Caco-2 (cell line): ENCODE results near the gene SLC18A3. TPM values are rescaled to one million over a fixed set of nuclear protein-coding genes. Genes with fewer than 3 reads are reported as not detected.

Source experiments
- BruUV-seq: library from RNA; stranded (reverse); fragments of 400-500 nt; replicated peaks from 2 replicates; lab custom pipeline; 2021; lab: Mats Ljungman, UMichigan
- CTCF ChIA-PET: fragments of 300-600 bp; sonication (Branson Sonifier 250); formaldehyde crosslinking; loops from one replicate; lab custom pipeline; 2022; ENCODE audit warnings: antibody characterized with exemption; lab: Charles Lee
- POLR2A ChIA-PET: fragments of 300-600 bp; sonication (Branson Sonifier 250); formaldehyde crosslinking; loops from one replicate; lab custom pipeline; 2022; ENCODE audit warnings: antibody characterized with exemption; lab: Charles Lee
- DNase-seq, 2 experiments: peaks; one replicate each; pipeline versions ENCODE4 v3.0.0 to v3.0.0-alpha.2; 2020 to 2022
- H3K27me3 ChIP-seq: replicated peaks from 2 replicates; pipeline ENCODE4 v1.6.0; 2011; ENCODE audit warnings: low read length; ENCODE audit not compliant: control insufficient read depth, insufficient read depth
- H3K36me3 ChIP-seq: 2 replicates; pipeline ENCODE4 v1.5.1; 2011; ENCODE audit warnings: low read length; ENCODE audit not compliant: control insufficient read depth, insufficient read depth
- H3K4me1 ChIP-seq: fragments of 250-450 bp; sonication (Bioruptor Pico); 2 replicates; pipeline ENCODE4 v1.5.1; 2020; ENCODE audit warnings: mild to moderate bottlenecking
- H3K4me3 ChIP-seq: 2 replicates; pipeline ENCODE4 v1.5.1; 2011; ENCODE audit warnings: low read depth, mild to moderate bottlenecking, control low read depth, low read length
- H3K9me3 ChIP-seq: fragments of 250-450 bp; sonication (Bioruptor Pico); 2 replicates; pipeline ENCODE4 v1.5.1; 2020; ENCODE audit warnings: mild to moderate bottlenecking, moderate library complexity
- H3K27ac Mint-ChIP-seq: one replicate; pipeline ENCODE4 v1.8.0; 2022; ENCODE audit warnings: mixed read lengths; ENCODE audit not compliant: unreplicated experiment
- H3K27me3 Mint-ChIP-seq: one replicate; pipeline ENCODE4 v1.8.0; 2022; ENCODE audit warnings: mixed read lengths; ENCODE audit not compliant: insufficient read depth, unreplicated experiment
- H3K36me3 Mint-ChIP-seq: one replicate; pipeline ENCODE4 v1.8.0; 2022; ENCODE audit warnings: mild to moderate bottlenecking, mixed read lengths; ENCODE audit not compliant: insufficient read depth, unreplicated experiment
- H3K4me1 Mint-ChIP-seq: one replicate; pipeline ENCODE4 v1.8.0; 2022; ENCODE audit warnings: low read depth, mixed read lengths; ENCODE audit not compliant: unreplicated experiment
- H3K4me3 Mint-ChIP-seq: one replicate; pipeline ENCODE4 v1.8.0; 2022; ENCODE audit warnings: mild to moderate bottlenecking, moderate library complexity, mixed read lengths; ENCODE audit not compliant: unreplicated experiment
- H3K9me3 Mint-ChIP-seq: one replicate; pipeline ENCODE4 v1.8.0; 2022; ENCODE audit warnings: mixed read lengths; ENCODE audit not compliant: unreplicated experiment
- CTCF ChIP-seq, 2 experiments: fragments of 200-600 bp in 1 of 2; IDR thresholded peaks; 1 replicate in 1 of 2; 2 replicates in 1 of 2; pipeline versions ENCODE4 v1.5.1 to v1.8.0; 2011 to 2022; ENCODE audit warnings: antibody characterized with exemption in 1 of 2, control low read depth in 1 of 2, inconsistent platforms in 1 of 2, low read depth in 1 of 2, low read length in 1 of 2, mild to moderate bottlenecking in 1 of 2, moderate library complexity in 1 of 2; ENCODE audit not compliant: insufficient read depth in 1 of 2, severe bottlenecking in 1 of 2, unreplicated experiment in 1 of 2
- intact Hi-C: fragments of 100-400 bp; cut with micrococcal nuclease; formaldehyde crosslinking; loops from one replicate; pipeline ENCODE4 v1.10.0; 2022; ENCODE audit not compliant: unreplicated experiment
- total RNA-seq: library from RNA; stranded (reverse); gene quantifications from 2 replicates; pipeline ENCODE4 v1.2.3, GENCODE V29; 2022

The SLC18A3 gene
- total RNA-seq, 1 experiment from 2014 or later: not detected

GRCh38 chr10:49593998-49594397, 16.1 kb upstream of the SLC18A3 start:
- peaks cover 4% of the 10 kb centered on the region for H3K36me3 Mint-ChIP-seq
- ChIA-PET CTCF (interaction anchor here (0.9 to 1.5 kb wide), 5 partner anchors 26 to 196 kb away, joined by 3 to 5 read pairs (median 3); no protein-coding TSS in a partner anchor), POLR2A (no interaction called here)
- no peaks in the 10 kb centered on the region for H3K27me3 ChIP-seq
- intact Hi-C loops: loop anchor here (1.0 to 10.0 kb wide), 7 partner anchors 23 to 681 kb away; partner anchors contain the start of genes ERCC6 and OGDHL
- no peak overlapping the region for H3K4me3 ChIP-seq
- TF ChIP-seq CTCF (IDR thresholded peaks at IDR 0.05; ENCODE audit: insufficient read depth in 1 of 2, low read depth in 1 of 2, low read length in 1 of 2, severe bottlenecking in 1 of 2, unreplicated experiment in 1 of 2): no peak
- no peak overlapping the region for H3K27ac Mint-ChIP-seq
- H3K4me1 ChIP-seq: peaks cover 8% of the 10 kb centered on the region
- BruUV-seq: no TSS peak
- H3K9me3 ChIP-seq: peaks cover 6% of the 10 kb centered on the region
- H3K36me3 ChIP-seq: no peaks in the 10 kb centered on the region
- no peaks in the 10 kb centered on the region for H3K4me1 Mint-ChIP-seq
- H3K9me3 Mint-ChIP-seq: no peaks in the 10 kb centered on the region
- H3K27me3 Mint-ChIP-seq: no peaks in the 10 kb centered on the region
- DNase-seq: no peak
- no peak overlapping the region for H3K4me3 Mint-ChIP-seq

- H3K4me3 Mint-ChIP-seq: no peak overlapping the region
- no TSS peak for BruUV-seq
These were observed 15.5 kb upstream of the SLC18A3 start for GRCh38 chr10:49594594-49594993.

GRCh38 chr10:49595003-49595712, 15.0 kb upstream of the SLC18A3 start:
- DNase-seq: peak in 1 of 2 experiments; percentile 26
- no peak overlapping the region for H3K4me3 ChIP-seq
- H3K4me3 Mint-ChIP-seq: no peak overlapping the region
- no peak for TF ChIP-seq CTCF (IDR thresholded peaks at IDR 0.05; ENCODE audit: insufficient read depth in 1 of 2, low read depth in 1 of 2, low read length in 1 of 2, severe bottlenecking in 1 of 2, unreplicated experiment in 1 of 2)
- H3K9me3 Mint-ChIP-seq: no peaks in the 10 kb centered on the region
- H3K27me3 ChIP-seq: no peaks in the 10 kb centered on the region
- no peaks in the 10 kb centered on the region for H3K36me3 ChIP-seq
- BruUV-seq: no TSS peak
- ChIA-PET POLR2A (no interaction called here), CTCF (no interaction called here)
- H3K27me3 Mint-ChIP-seq: no peaks in the 10 kb centered on the region
- H3K9me3 ChIP-seq: no peaks in the 10 kb centered on the region; the same call in 1 of the 2 replicates
- no peak overlapping the region for H3K27ac Mint-ChIP-seq
- no peaks in the 10 kb centered on the region for H3K4me1 Mint-ChIP-seq
- intact Hi-C loops: loop anchor here (2.0 to 10.0 kb wide), 2 partner anchors 22 to 320 kb away; no protein-coding TSS in a partner anchor
- H3K4me1 ChIP-seq: peaks cover 19% of the 10 kb centered on the region
- H3K36me3 Mint-ChIP-seq: peaks cover 4% of the 10 kb centered on the region

More at GRCh38 chr10:49594594-49594993, 15.5 kb upstream of the SLC18A3 start:
- intact Hi-C loops: loop anchor here (1.0 to 10.0 kb wide), 5 partner anchors 22 to 630 kb away; partner anchors contain the start of gene OGDHL
- Mint-ChIP-seq H3K4me1 (no peaks in the 10 kb centered on the region), H3K27ac (no peak overlapping the region), H3K9me3 (no peaks in the 10 kb centered on the region), H3K36me3 (peaks cover 4% of the 10 kb centered on the region), H3K27me3 (no peaks in the 10 kb centered on the region)
- Histone ChIP-seq H3K27me3 (no peaks in the 10 kb centered on the region), H3K4me3 (no peak overlapping the region), H3K36me3 (no peaks in the 10 kb centered on the region), H3K4me1 (peaks cover 14% of the 10 kb centered on the region), H3K9me3 (peaks cover under 1% of the 10 kb centered on the region; the same call in 1 of the 2 replicates)
- peak in 1 of 2 experiments; percentile 80 for DNase-seq
- POLR2A ChIA-PET: no interaction called here
- CTCF ChIA-PET: no interaction called here
- peak; percentile 94 to 97 for TF ChIP-seq CTCF (IDR thresholded peaks at IDR 0.05; ENCODE audit: insufficient read depth in 1 of 2, low read depth in 1 of 2, low read length in 1 of 2, severe bottlenecking in 1 of 2, unreplicated experiment in 1 of 2)
